Measurements from ENCODE around the gene G2E3.

- TF ChIP-seq POLR2AphosphoS5 (IDR thresholded peaks at IDR 0.05) (no peak), CTCF (IDR thresholded peaks at IDR 0.05) (no peak), EP300 (IDR thresholded peaks at IDR 0.05; ENCODE audit: low read depth) (no peak)
Measured at GRCh38 chr14:30585204-30585603, 26.2 kb downstream of the G2E3 start.
